HG03342 (cell line): ENCODE results near the gene YWHAG.
A peak's percentile ranks its signal among the peaks of the same experiment; 100 is the strongest.
"Not testable (repeated sequence)": the region's sequence is repeated elsewhere in the genome, so short reads cannot be mapped to it uniquely, and the experiment has no call there.

ENCODE experiments used
- ATAC-seq: cut with Tn5 transposase; IDR thresholded peaks from one replicate; pipeline ENCODE4 v1.9.1; 2021; ENCODE audit warnings: mild to moderate bottlenecking, moderate library complexity; ENCODE audit not compliant: unreplicated experiment

YWHAG gene

DNA sequence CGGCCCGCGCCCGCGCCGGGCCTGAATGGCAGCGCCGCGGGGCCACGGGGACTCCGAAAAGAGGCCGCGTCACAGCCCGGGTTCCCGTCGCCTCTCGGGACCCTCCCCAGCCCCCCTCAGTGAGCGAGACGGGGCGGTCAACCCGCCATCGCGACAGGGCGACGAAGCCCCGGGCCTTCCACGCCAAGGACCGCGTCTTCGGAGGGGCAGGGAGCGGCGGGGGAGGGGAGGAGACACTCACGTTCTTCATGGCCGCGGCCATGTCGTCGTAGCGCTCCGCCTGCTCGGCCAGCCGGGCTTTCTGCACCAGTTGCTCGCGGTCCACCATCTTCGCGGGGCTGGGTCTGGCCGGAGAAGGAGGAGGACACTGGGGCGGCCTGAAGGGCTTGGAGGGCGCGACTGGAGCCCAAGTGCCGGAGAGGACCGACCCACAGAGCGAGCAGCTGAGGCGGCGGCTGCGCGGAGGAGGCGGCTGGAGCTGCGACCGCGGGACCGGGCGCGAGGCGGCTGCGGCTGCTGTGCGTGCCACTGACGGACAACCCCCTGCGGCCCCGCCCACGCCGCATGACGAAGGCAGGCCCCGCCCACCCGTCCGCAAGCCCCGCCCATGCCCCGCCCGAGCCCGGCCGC, at the start of gene YWHAG:
Gene YWHAG, minus strand, starts transcription at position 511 of the 630 bp plus-strand sequence. Its CDS starts 183 bp downstream, at position 328.
- ATAC-seq: peak; percentile 58

- ATAC-seq: no peak
These were observed 49.4 kb upstream of the YWHAG start for GRCh38 chr7:76408121-76408560.

- no peak for ATAC-seq
These were observed 48.9 kb upstream of the YWHAG start for GRCh38 chr7:76407718-76408117.

DNA sequence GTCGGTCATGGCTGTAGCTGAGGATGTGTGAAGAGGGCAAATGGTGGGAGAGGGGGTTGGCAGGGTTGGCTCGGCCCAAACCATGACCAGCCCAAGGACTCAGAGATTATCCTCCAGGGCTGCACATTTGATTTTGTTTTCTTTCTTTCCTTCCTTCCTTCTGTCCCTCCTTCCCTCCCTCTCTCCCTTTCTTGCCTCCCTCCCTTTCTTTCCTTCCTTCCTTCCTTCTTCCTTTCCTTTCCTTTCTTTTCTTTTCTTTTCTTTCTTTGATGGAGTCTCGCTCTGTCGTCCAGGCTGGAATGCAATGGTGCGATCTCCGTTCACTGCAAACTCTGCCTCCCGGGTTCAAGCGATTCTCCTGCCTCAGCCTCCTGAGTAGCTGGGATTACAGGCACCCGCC, 46.9 kb upstream of the YWHAG start:
- ATAC-seq: no peak

DNA sequence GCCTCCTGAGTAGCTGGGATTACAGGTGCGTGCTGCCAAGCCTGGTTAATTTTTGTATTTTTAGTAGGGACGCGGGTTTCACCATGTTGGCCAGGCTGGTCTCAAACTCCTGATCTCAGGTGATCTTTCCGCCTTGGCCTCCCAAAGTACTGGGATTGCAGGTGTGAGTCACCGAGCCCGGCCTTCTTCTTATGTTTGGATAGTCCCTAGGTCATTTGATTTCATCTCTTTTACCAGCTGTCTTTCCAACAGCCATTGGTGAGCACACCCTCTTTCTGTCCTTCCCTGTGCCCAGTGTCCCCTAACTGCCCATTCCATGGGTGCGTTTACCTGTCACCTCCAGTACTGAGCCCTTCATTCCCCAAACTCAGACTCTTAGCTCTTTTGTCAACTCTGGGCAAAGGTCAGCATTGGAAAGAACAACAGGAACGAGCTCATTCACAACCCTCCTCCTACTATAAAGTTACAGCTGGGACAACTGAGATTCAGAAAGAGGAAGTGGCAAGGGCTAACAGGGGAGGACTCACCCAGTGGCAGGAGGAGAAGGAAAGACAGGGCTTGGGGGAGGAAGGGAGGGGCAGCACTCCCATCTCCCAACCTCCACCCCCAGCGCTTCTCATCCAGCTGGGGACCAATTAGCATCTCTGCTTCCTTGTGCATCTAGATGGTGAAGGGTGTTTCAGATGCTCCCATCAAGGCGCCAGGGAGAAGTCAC, 45.1 kb upstream of the YWHAG start:
- no peak for ATAC-seq

GRCh38 chr7:76403097-76403496, 44.3 kb upstream of the YWHAG start:
- ATAC-seq: not testable (repeated sequence)

DNA sequence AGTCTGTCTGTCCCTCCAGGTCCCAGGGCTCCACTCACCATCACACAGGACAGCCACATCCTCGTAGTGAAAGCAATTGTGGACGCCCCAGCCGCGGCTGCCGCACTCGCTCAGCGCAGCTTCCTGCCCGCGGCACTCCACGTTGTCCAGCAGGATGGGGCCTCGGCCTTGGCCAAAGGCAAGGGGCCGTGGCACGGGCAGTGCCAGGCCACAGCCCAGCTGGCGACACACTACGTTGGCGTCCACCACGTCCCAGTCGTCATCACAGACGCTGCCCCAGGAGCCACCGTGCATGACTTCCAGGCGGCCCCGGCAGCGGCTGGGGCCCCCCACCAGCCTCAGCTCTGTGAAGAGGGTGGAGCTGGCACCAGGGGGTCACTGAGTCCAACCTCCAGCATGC, 41.5 kb upstream of the YWHAG start:
- no peak for ATAC-seq

- no peak for ATAC-seq
These were observed 38.8 kb upstream of the YWHAG start for GRCh38 chr7:76397409-76398183.

GRCh38 chr7:76396864-76397263, 38.1 kb upstream of the YWHAG start:
- ATAC-seq: no peak

GRCh38 chr7:76395965-76396726, 37.4 kb upstream of the YWHAG start:
- ATAC-seq: no peak

DNA sequence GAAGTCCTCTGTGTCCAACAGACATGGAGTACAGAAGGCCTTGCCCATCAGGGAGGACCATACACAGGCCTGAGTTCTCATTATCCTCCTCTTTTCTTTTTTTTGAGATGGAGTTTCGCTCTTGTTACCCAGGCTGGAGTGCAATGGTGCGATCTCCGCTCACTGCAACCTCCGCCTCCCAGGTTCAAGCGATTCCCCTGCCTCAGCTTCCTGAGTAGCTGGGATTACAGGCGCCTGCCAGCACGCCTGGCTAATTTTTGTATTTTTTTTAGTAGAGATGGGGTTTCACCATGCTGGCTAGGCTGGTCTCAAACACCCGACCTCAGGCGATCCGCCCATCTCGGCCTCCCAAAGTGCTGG, 36.8 kb upstream of the YWHAG start:
- ATAC-seq: not testable (repeated sequence)

- no peak for ATAC-seq
These were observed 36.2 kb upstream of the YWHAG start for GRCh38 chr7:76394957-76395356.

DNA sequence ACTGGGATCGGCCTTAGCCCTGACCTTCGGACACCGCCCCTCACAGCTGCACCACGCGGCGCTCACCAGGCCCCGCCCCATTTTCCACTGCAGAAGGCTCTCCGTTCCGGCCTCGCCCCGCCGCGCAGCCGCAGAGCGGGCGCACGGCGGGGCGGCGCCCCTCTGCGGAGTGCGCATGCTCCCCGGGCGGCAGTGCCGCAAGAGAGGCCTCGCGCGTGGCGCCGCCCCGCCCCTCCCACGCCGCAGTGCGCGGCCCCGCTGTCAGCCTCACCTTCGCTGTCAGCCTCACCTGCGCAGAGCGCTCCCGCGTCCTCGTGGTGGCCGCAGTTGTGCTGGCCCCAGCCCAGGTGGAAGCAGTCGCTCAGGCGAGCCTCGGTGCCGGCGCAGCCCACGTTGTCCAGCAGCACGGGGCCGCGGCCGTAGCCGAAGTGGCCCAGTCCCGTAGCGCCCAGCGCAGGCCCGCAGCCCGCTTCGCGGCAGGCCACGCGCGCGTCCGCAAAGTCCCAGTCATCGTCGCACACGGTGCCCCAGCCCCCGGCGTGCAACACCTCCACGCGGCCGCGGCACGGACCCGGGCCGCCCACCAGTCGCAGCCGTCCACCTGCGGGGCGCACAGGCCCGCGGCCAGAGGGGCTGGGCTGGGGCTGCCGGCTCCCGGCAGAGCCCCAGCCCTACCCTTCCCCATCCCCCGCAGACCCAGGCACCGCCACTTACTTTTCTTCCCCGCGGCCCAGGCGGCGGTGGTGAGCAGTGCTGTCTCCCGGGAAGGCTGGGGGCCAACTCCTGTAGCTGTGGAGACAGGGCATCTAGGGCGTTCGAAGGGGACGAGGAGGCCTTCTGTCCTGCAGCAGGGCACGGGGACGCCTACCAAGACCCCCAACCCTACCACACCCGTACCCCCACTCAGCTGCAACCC, 34.6 kb upstream of the YWHAG start:
- peak; percentile 79 for ATAC-seq

- ATAC-seq: no peak
These were observed 33.8 kb upstream of the YWHAG start for GRCh38 chr7:76392531-76393115.

DNA sequence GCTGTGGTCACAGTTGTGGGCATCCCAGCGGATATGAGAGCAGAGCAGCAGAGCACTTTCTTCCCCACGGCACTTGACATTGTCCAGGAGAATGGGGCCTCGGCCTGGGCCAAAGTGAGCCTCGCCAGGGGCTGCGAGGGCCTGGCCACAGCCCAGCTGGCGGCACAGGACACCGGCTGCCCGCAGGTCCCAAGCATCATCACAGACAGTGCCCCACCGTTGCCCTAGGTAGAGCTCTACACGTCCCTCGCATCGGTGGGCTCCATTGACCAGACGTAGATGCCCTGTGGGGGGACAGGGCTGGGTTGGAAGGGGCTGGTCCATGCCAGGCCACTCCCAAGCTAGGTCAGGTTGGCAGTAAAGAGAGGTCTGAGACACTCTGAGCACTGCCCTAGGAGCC, 31.3 kb upstream of the YWHAG start:
- ATAC-seq: no peak

DNA sequence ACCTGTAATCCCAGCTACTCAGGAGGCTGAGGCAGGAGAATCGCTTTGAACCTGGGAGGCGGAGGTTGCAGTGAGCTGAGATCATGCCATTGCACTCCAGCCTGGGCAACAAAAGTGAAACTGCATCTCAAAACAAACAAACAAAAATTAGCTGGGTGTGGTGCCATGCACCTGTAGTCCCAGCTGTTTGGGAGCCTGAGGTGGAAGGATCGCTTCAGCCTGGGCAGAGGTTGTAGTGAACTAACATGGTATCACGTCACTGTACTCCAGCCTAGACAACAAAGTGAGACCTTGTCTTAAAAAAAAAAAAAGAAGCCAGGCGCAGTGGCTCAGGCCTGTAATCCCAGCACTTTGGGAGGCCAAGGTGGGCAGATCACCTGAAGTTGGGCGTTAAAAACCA, 29.0 kb upstream of the YWHAG start:
- ATAC-seq: not testable (repeated sequence)

DNA sequence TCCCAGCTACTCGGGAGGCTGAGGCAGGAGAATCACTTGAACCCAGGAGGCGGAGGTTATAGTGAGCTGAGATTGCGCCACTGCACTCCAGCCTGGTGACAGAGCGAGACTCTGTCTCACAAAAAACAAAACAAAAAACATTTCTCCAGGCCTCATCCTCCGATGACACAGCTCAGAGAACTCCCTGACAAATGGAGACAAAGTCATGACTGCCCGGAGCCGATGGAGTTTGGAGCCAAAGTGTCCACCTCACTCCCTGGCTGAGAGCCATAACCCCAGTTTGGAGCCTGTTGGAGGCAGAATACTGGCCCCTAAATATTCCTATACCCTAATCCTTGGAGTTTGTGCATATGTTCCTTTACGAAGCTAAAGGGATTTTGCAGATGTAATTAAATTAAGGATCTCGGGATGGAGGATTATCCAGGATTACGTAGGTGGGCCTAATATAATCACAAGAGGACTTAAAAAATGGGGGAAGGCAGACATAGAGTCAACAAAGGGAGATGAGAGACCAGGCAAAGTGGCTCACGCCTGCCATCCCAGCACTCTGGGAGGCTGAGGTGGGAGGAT, 28.0 kb upstream of the YWHAG start:
- ATAC-seq: no peak

GRCh38 chr7:76383089-76383944, 24.5 kb upstream of the YWHAG start:
- no peak for ATAC-seq
